CMK (cell line): ENCODE measurements around the gene KCNJ15.
A peak's percentile ranks its signal among the peaks of the same experiment; 100 is the strongest.

ENCODE experiments used
- DNase-seq: peaks from one replicate; pipeline ENCODE4 v3.0.0-alpha.2; 2010; ENCODE audit warnings: low read depth

Gene KCNJ15

DNA sequence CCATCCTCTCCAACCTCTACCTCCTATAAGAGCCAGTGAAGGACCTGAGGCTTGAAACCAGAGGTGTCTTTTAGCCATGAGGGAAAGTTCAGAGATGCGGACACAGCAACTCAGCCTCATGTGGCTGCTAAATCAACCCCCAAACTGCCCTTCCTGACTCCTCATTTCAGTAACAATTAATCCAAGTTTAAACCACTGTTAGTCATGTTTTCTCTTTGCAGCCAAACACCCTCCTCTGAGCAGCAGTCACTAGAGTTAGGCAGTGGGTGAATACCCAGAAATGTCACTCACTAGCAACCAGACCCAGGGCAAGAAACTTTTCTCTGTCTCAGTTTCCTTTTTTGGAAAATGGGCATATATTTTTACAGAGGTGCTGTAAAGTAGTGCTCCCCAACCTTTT is 71.2 kb downstream of the KCNJ15 start:
- DNase-seq: no peak

DNA sequence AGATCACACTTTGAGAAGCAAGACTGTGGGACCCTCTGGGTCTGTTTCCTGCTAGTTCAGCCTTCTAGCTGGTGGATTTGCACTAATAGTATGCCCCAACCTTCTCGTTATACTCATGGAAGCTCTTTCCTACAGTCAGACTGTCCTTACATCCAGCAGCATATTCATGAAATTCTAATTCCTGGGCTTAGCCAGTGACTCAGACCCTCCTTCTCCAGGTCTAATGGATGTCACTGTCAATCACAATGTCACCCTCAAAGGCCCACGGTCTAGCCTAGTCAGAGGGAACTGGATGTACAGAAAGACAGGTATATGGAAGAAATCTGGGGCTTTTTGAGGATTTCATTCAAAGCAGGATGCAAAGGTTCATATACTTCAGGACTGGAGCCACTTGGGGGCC is 72.4 kb downstream of the KCNJ15 start:
- no peak for DNase-seq

DNA sequence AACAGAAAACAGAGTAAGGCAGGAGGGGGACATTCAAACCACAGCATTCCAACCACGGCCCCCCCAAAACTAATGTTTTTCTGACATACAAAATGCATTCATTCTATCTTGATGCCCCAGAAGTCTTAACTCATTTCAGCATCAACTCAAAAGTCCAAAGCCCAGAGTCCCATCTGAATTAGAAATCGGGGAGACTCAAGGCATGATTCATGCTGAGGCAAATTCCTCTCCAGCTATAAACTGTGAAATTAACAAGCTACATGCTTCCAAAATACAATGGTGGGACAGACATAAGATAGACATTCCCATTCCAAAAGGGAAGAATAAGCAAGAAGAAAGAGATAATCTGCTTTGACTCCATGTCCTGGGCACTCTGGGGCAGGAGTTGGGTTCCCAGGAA is 73.9 kb downstream of the KCNJ15 start:
- DNase-seq: no peak

DNA sequence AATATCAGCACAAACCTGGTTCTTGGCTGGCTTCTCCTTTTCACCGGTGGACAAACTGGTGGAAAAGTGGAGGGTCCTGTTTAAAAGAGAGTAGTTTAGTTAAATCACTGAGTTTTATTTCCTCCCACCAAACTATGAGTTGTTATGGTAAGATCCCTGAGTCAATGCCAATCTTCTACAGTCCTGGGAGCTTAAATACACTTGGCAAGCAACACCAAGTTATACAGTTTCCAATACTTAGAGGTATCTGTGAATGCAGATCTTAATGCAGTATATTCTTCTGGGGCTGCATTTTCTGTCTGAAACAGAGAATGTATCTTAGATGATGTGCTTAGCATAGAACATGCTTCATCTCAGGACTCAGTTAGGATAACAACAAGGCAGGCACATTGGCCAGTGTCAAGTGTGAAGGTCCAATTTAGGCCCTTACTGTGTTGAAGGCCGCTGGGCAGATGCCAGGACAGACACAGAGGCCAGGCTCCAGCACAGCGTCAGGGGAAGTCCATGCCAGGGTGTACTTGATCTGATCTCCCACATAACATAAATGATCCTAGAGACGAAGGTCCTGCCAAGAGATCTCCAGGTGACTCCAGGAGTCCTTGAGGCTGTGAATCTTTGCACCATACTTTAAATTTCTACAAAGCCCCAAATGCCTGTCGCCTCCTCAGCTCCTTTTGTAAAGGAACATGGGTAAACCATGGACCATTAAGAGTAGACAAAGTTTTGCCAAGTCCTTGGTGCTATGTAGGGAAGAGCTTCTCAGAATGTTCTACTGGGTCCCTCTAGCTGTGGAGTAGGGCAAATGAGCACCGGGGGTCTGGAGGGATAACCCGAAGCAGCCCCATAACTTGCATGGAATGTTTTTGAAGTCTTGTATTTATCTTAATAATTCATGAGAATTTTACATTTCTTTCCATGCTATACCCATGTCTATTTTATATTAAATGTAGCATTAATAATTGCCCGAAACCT is 76.8 kb downstream of the KCNJ15 start:
- no peak for DNase-seq

DNA sequence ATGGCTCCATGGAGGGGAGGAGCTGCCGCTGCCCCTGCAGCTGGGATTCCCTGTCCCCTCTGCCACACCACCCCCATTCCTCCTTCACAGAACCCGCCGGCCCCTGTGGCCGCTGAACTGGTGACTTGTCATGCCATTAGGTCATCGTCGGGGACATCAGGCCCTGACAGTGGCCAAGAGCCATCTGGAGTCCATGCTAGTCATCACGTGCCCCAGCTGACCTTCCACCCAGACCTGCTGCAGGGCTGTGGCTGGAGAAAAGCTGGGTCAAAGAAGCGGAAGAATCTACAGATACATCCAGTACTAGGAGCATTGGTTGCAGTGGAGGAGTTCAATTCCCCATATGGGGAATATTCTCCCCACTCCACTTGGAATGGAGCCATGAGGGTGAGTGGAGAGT is 78.1 kb downstream of the KCNJ15 start:
- DNase-seq: no peak

DNA sequence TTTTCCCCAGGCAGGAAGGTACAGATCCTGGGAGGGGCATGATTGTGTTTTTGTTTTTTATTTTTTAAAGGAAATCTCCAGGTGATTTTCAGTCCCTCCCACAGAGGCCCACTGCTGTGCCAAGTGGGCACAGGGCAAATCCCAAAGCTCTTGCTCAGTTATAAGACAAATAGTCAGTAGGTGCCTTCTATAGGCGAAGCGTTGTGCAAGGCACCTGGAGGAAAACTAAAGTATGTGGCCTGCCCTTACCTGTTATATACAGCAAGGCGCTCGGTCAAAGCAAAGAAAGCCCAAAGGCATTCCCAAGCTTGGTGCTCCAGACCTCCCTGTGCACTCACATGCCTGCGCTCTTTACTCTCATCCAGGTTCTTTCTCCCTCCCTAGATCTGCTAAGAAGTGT is 81.0 kb downstream of the KCNJ15 start:
- no peak for DNase-seq

DNA sequence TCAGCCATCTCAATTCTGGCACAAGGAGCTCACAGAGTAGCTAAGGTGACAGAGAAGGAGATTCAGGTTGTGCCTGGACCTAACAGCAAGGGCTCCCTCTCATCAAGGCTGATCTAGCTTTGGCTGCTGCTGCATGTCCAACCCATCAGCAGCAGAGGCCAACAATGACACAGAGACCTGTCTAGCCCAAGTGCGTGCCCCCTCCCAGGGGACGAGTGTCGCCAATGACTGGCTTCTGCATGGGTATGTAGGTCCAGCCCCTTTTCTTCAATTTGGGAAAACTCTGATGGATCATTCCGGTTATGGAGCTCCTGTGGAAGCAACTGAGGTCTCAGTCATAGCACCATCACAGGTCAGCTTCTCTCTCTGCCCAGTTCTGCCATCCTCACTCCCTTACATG is 83.3 kb downstream of the KCNJ15 start:
- DNase-seq: no peak

DNA sequence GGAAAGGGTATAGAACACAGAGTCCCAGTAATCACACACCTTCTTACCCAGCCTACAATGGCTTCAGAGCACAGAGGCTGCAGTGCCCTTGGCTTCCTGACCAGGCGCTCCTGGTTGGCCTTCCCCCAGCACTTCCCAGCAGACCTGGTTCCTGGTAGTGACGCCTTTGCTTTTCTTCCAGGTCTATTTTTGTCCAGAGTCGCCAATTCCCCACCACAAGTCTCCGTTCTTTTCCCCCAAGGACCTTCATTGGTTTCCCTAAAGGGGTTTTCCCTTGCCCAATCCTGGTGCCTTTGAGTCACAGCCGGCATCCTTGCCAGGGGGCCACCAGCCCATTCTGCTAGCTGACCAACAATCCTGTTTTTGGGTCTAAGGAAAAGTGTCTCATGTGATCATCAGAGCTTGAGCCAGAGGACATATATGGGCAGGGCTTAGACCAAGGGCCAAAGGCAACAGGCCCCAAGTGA is 84.8 kb downstream of the KCNJ15 start:
- DNase-seq: no peak

DNA sequence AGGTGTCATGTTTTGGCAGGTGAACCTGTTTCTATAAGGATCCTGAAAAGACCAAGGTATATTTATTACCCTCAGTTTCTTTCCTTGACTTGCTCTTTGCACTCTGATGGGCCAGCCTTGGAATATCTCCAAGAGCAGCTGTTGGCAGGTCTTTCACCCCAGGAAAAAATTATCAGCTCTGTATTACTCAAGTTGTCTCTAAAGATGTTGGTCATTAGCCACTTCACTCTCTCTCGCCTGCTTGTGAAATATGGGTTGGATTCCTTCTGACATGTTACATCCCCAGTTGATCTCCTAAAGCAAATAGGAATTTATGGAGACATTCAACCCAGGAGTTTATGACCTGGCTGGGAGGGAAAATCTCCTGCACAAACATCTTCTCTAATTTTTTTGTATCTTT is 85.9 kb downstream of the KCNJ15 start:
- no peak for DNase-seq

DNA sequence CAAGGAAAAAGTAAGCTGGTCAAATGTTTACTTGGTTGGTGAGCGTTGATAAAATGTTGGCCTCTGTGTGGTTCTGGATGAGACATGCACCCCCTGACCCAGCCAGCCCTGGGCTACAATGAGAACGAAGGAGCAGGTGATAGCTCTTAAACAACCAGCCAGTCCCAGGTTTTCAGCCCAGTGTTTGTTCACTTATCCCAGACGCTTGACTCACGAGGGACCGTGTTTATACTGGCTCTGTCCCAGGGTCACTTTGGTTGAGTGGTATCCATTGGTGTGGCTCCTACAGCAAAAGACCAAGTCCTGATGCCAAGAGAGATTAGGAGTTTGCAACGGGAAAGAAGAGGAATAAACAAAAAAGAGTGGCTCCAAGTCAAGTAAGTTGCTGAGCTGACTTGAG is 86.9 kb downstream of the KCNJ15 start:
- no peak for DNase-seq

DNA sequence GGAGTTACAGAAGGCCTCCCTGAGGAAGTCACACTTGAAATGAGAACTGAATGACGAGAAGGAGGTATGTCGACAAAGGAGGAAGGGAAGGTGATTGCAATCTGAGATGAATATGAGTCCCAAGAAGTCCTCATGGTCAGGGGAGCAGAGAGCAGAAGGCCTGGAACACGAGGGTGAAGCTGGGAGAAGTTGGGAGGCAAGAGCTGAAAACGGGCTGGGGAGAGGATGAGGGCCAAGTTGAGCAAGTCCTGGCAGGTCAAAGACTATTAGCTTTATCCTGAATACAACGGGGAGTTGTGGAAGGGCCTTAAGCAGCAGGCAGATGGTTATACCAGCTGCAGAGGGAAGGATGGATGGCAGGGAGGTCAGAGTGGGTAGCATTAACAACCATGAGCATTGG is 89.5 kb downstream of the KCNJ15 start:
- DNase-seq: no peak

DNA sequence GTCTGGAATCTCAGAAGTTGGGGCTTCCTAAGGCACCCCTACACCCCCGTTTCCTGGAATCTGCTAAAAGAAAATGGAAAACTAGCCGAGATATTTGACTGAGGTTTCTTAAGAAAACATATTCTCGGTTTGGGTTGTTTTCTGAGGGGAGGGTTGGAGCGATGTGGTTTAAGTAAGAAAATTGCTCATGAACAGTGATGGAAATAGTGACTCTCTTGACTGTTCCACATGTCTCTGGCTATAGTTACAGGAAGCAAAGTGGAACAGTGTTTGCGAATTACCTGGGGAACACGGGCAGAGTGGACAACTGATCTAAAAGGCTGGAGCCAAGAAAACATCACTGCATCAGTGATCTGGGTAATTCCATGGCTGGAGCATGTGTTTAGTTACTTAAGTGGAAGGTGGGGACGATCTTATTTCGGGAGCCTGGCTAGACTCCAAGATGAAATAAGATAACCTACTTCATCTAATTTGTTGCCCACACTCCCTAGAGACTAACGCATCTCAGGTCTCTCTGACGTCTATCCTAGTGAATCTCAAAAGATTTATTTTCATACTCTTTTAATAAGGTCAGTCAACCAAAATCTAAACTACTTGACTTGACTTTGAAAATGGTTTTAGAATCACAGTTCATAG is 92.4 kb downstream of the KCNJ15 start:
- DNase-seq: no peak

DNA sequence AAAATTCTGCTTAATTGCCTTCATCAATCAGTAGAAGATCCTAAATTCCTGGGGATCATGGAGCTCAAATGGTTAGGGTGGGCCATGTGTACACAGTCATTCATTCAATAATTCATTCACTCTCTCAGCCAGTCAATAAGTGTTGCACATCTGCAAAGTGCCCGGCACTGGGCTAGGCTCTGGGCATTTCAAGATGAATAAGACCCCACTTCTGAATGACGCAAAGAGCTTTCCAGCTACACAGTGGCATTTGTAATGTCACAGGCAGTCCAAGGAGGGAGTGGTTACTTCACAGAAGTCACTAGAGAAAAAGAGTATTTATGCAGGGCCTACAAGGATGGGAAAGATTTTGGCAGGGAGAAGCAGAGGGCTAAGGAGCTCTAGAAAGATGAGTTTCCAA is 93.2 kb downstream of the KCNJ15 start:
- DNase-seq: no peak

DNA sequence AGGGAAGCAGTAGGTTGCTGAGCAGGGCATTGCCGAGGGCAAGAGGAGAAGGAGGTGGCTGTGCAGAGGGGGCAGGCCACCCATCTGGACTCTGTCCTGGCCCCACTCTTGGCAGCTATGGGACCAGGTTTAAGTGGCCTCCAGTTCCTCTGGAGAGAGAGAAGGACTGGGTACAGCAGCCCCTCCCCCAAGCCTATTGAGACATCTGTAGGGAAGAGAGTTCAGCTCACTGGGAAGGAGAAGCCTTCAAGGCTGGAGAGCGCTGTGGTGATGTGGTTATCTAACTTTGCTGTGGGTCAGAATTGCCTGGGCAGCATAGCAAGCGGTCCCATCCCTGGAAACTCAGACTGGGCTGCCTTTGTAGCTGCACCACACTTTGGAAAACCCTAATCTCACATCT is 93.9 kb downstream of the KCNJ15 start:
- DNase-seq: no peak

DNA sequence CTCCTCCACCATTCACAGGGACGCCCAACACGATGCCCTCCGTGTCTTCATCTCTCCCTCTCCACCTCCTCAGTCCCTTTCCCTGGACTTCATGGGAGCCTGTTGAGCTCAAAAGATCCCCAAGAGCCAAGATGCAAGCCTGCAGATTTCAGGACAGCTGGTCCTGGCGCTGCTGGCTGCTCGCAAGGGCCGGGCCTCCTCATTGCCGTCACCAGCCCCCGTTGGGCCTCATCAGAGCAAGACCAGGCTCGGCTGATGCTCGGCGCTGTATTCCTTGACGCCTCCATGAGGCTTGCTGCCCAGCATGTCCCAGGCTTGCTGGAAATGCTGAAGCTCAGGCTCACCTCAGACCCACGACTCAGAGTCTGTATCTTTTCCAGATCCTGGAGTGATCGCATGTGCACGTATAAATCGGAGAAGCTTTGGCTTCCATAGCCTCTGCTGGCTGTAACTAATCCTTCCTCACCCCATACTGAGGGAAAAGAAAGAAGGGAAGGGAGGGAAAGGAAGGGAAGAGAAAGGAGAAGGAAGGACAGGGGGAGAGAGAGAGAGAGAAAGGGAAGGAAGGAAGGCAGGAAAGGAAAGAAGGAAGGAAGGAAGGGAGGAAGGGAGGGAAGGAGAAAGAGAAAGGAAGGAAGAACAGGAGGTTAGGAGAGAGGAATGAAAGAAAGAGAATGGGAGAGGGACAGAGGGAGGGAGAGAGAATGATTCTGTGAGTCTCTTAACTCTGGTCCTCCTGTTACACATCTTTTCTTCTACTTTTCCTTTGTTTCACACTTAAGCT is 94.6 kb downstream of the KCNJ15 start:
- DNase-seq: no peak

DNA sequence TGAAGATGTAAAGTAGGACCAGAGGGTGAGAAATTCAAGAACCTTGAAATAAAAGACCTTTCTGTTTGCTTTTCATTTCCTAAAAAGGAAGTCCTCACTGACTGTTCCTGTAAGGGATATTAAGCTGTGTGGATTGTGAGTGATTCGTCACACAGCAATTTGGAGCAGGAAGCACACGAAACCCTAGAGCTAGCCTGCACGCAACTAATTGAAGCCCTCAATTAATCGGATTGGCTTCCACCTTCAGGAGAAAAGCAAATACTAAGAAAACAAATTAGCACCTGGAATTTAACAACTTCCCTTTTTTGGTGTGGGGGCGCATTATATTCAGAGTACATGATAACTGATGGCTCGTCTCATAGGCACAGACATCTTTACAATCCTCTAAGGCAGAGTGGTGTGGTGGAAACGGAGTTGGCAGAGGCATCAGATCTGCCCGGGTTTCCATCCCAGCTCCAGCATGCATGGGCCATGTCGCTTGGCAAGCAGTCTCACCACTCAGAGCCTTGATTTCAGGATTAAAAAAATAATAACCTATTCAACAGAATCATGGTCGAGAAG is 95.2 kb downstream of the KCNJ15 start:
- DNase-seq: no peak

DNA sequence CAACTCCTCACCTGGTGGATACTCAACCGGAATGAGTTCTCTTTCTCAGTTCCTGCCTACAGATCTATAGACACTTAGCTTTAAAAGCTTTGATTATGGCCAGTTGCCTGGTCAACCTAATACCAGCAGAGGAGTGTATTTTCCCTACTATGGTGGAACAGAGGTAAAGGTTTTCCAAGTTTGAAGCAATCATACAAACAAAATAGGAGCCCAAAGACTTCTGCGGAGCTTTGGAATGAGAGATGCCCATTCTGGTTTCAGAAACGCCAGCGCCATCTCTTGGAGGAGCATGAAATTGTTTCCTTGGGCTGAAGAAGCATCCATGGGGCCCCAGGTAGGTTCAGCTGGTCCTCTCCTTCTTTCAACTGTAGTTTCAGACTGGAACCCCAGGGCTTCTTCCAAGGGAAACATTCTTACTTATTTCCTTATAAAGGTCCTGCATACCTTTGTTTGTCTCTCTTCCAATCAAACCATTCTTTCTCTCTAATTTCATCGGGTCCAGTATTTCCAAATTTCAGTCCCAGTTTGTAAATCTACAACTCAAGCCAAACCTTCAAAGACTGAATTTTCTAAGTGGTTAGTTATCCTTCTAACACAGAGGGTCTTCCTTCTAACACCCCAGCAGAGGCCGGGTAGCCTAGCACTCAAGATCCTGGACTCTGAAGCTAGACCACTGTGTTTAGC is 95.9 kb downstream of the KCNJ15 start:
- DNase-seq: no peak

DNA sequence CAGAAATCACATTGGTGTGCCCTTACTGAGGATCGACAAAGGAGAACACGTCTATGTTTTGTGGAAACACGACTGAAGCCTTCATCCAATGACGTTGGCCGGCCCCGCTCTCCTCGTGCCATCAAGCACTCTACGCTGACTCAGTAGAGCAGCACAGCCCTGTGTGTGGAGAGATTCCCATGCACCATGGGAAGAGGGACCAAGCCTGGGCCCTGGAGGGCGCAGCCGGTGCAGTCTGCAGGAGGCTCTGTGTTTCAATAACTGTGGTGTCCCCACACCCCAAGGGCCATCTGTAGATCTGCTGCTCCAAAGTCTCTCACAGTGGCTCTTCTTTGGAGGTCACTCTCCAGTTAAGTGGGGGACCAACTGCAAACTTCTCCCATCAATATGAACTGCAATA is 97.4 kb downstream of the KCNJ15 start:
- no peak for DNase-seq

DNA sequence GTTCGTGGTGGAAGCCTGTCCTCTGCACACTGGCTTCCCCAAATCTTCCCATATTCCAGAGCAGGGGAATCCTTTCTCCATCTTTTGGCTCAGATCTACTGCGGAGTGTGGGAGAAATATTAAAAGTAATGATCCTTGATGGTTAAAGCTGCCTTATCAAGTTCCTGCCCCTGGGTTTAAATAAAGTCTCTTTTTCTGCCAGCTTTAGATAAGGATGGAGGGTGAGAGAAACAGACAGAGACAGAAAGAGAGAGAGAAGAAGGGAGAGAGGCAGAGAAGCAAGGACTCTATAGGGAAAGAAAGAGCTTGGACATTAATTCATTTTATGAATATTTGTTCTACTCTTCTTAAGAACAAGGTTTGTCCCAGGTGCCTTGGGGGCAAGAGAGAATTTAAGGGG is 98.0 kb downstream of the KCNJ15 start:
- no peak for DNase-seq

DNA sequence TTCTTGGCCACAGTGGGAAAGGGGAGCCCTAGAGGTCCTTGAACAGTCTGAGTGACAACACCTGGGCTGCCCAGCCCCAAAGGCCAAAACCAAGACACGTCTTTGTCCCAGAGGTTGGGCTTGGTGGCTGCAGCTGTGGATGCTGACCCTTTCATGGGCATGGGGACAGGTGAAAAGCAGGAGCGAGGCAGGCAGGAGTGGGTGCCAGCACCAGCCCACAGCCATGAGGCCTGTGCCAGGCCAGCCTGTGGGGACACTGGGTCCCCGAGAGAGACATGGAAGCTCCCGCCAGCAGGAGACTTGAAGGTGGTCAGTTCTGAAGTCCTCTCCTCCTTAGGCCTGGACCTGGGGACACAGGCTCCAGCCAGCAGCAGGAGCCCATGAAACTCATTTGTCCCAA is 98.6 kb downstream of the KCNJ15 start:
- DNase-seq: no peak

DNA sequence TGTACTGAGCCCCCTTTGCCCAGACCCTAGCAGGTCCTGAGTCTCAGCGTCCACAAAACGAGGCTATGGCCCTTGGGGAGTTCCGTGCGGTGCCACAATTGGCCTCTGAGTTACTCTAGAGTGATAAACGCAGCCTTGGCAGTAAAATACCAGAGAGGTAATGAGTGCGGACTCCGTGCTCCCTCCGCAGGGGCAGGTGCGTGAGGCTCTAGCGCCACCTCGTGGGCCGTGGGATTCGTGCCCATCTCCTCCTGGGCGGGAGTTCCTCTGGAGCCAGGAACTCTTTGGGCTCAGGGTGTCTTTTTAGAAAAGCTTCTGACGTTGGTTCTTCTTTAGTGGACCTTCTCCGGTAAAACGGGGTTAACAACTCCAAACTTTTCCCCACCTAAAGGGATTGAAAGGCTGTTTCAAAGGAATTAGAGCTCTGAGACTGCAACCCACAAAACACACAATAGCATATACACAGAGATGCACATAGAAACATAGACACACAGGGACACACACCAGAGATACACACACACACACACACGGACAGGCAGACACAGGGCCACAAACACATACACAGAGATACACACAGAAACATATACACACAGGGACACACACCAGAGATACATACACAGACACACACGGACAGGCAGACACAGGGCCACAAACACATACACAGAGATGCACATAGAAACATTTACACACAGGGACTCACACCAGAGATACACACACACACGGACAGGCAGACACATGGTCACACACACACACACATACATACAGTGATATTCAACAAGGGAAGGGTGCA is 99.4 kb downstream of the KCNJ15 start:
- peak; percentile 53 for DNase-seq
